ENCODE measurements around the gene PUSL1.

Gene PUSL1

DNA sequence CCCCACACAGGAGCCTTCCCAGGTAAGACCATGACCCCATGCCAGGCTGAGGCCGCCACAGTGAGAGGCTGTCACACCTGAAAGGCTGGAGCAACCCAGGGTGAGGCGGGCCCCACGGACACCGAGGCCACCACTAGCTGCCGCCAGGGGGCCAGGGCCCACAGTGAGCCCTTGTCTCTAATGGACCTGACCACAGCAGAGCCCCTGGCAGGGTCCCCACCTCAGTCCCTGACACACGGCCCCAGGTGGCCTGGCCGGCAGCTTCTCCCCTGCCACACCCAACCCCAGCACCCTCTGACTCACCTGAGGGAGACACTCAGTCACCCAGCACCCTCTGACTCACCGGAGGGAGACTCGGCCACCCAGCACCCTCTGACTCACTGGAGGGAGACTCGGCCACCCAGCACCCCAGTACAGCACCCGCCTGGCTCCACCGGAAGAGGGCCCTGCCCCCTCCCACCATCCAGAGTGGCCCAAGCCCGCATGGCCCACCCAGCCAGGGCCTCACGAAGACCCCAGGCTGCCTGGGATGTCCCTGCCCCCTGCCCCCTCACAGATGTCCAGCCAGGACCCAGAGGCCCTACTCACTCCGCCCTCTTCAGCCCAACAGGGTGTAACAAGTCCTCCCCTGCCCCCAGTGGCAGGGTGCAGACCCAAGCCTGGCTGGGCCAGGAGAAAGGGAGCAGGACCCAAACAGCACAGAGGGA, 36.4 kb downstream of the PUSL1 start (continued):
- TF ChIP-seq ZNF561 (tag by site-specific recombination; IDR thresholded peaks at IDR 0.05; ENCODE audit: borderline replicate concordance) = no peak
- no peak for TF ChIP-seq ZNF530 (tag by site-specific recombination; IDR thresholded peaks at IDR 0.05; ENCODE audit: low read depth)
- no peak for TF ChIP-seq ZNF24 (tag by site-specific recombination; IDR thresholded peaks at IDR 0.05)
- no peak for TF ChIP-seq ZSCAN30 (tag by site-specific recombination; IDR thresholded peaks at IDR 0.05)
- TF ChIP-seq ZNF426 (tag by site-specific recombination; IDR thresholded peaks at IDR 0.05) = no peak
- no peak for TF ChIP-seq ZXDB (tag by site-specific recombination; IDR thresholded peaks at IDR 0.05)
- TF ChIP-seq, protein P1, sequence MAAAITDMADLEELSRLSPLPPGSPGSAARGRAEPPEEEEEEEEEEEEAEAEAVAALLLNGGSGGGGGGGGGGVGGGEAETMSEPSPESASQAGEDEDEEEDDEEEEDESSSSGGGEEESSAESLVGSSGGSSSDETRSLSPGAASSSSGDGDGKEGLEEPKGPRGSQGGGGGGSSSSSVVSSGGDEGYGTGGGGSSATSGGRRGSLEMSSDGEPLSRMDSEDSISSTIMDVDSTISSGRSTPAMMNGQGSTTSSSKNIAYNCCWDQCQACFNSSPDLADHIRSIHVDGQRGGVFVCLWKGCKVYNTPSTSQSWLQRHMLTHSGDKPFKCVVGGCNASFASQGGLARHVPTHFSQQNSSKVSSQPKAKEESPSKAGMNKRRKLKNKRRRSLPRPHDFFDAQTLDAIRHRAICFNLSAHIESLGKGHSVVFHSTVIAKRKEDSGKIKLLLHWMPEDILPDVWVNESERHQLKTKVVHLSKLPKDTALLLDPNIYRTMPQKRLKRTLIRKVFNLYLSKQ (tag by site-specific recombination; IDR thresholded peaks at IDR 0.05; ENCODE audit: borderline replicate concordance) = no peak
- TF ChIP-seq GLI2 (tag by site-specific recombination; IDR thresholded peaks at IDR 0.05; ENCODE audit: borderline replicate concordance, low read depth) = no peak
- no peak for TF ChIP-seq ZNF416 (tag by site-specific recombination; IDR thresholded peaks at IDR 0.05)
- no peak for TF ChIP-seq ZNF585B (tag by site-specific recombination; IDR thresholded peaks at IDR 0.05)
- TF ChIP-seq ZNF239 (tag by site-specific recombination; IDR thresholded peaks at IDR 0.05) = no peak
- TF ChIP-seq, protein P2, sequence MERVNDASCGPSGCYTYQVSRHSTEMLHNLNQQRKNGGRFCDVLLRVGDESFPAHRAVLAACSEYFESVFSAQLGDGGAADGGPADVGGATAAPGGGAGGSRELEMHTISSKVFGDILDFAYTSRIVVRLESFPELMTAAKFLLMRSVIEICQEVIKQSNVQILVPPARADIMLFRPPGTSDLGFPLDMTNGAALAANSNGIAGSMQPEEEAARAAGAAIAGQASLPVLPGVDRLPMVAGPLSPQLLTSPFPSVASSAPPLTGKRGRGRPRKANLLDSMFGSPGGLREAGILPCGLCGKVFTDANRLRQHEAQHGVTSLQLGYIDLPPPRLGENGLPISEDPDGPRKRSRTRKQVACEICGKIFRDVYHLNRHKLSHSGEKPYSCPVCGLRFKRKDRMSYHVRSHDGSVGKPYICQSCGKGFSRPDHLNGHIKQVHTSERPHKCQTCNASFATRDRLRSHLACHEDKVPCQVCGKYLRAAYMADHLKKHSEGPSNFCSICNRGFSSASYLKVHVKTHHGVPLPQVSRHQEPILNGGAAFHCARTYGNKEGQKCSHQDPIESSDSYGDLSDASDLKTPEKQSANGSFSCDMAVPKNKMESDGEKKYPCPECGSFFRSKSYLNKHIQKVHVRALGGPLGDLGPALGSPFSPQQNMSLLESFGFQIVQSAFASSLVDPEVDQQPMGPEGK (tag by site-specific recombination; IDR thresholded peaks at IDR 0.05) = peak; percentile 33
- TF ChIP-seq BCL11A (tag by site-specific recombination; IDR thresholded peaks at IDR 0.05; ENCODE audit: low read depth) = no peak
- TF ChIP-seq ZNF548 (tag by site-specific recombination; IDR thresholded peaks at IDR 0.05) = no peak
- TF ChIP-seq ZNF501 (tag by site-specific recombination; IDR thresholded peaks at IDR 0.05) = no peak
- peak; percentile 9; the same call in 1 of the 2 replicates for TF ChIP-seq KLF1 (tag by site-specific recombination; IDR thresholded peaks at IDR 0.05)
- TF ChIP-seq ZNF555 (tag by site-specific recombination; conservative IDR thresholded peaks at IDR 0.05) = no peak
- TF ChIP-seq GLI4 (tag by site-specific recombination; IDR thresholded peaks at IDR 0.05) = no peak
- TF ChIP-seq, protein P3, sequence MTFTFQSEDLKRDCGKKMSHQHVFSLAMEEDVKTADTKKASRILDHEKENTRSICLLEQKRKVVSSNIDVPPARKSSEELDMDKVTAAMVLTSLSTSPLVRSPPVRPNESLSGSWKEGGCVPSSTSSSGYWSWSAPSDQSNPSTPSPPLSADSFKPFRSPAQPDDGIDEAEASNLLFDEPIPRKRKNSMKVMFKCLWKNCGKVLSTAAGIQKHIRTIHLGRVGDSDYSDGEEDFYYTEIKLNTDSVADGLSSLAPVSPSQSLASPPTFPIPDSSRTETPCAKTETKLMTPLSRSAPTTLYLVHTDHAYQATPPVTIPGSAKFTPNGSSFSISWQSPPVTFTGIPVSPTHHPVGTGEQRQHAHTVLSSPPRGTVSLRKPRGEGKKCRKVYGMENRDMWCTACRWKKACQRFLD (tag by site-specific recombination; IDR thresholded peaks at IDR 0.05) = no peak
- TF ChIP-seq, protein P4, sequence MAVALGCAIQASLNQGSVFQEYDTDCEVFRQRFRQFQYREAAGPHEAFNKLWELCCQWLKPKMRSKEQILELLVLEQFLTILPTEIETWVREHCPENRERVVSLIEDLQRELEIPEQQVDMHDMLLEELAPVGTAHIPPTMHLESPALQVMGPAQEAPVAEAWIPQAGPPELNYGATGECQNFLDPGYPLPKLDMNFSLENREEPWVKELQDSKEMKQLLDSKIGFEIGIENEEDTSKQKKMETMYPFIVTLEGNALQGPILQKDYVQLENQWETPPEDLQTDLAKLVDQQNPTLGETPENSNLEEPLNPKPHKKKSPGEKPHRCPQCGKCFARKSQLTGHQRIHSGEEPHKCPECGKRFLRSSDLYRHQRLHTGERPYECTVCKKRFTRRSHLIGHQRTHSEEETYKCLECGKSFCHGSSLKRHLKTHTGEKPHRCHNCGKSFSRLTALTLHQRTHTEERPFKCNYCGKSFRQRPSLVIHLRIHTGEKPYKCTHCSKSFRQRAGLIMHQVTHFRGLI (tag by site-specific recombination; IDR thresholded peaks at IDR 0.05) = no peak
- no peak for TF ChIP-seq ZNF600 (tag by site-specific recombination; IDR thresholded peaks at IDR 0.05)
- TF ChIP-seq, protein P5, sequence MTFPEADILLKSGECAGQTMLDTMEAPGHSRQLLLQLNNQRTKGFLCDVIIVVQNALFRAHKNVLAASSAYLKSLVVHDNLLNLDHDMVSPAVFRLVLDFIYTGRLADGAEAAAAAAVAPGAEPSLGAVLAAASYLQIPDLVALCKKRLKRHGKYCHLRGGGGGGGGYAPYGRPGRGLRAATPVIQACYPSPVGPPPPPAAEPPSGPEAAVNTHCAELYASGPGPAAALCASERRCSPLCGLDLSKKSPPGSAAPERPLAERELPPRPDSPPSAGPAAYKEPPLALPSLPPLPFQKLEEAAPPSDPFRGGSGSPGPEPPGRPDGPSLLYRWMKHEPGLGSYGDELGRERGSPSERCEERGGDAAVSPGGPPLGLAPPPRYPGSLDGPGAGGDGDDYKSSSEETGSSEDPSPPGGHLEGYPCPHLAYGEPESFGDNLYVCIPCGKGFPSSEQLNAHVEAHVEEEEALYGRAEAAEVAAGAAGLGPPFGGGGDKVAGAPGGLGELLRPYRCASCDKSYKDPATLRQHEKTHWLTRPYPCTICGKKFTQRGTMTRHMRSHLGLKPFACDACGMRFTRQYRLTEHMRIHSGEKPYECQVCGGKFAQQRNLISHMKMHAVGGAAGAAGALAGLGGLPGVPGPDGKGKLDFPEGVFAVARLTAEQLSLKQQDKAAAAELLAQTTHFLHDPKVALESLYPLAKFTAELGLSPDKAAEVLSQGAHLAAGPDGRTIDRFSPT (tag by site-specific recombination; IDR thresholded peaks at IDR 0.05) = peak; percentile 39; the same call in 1 of the 2 replicates
- no peak for TF ChIP-seq ZFP37 (tag by site-specific recombination; IDR thresholded peaks at IDR 0.05)
- TF ChIP-seq ZNF768 (tag by site-specific recombination; IDR thresholded peaks at IDR 0.05) = no peak
- no peak for TF ChIP-seq WT1 (tag by site-specific recombination; IDR thresholded peaks at IDR 0.05)
- no peak for TF ChIP-seq ZNF16 (tag by site-specific recombination; IDR thresholded peaks at IDR 0.05; ENCODE audit: low read depth)
- no peak for TF ChIP-seq ZNF48 (tag by site-specific recombination; IDR thresholded peaks at IDR 0.05)
- no peak for TF ChIP-seq ZNF114 (tag by site-specific recombination; IDR thresholded peaks at IDR 0.05)
- TF ChIP-seq, protein P6, sequence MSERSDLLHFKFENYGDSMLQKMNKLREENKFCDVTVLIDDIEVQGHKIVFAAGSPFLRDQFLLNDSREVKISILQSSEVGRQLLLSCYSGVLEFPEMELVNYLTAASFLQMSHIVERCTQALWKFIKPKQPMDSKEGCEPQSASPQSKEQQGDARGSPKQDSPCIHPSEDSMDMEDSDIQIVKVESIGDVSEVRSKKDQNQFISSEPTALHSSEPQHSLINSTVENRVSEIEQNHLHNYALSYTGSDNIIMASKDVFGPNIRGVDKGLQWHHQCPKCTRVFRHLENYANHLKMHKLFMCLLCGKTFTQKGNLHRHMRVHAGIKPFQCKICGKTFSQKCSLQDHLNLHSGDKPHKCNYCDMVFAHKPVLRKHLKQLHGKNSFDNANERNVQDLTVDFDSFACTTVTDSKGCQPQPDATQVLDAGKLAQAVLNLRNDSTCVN (tag by site-specific recombination; optimal IDR thresholded peaks at IDR 0.05) = no peak
- no peak for TF ChIP-seq ZNF621 (tag by site-specific recombination; IDR thresholded peaks at IDR 0.05)
- TF ChIP-seq ZNF677 (tag by site-specific recombination; IDR thresholded peaks at IDR 0.05) = no peak

Measured in HEK293 (cell line).